Endothelial cell of hepatic sinusoid (primary cell): ENCODE measurements around the gene SLC25A21.
"Not testable (repeated sequence)": the region's sequence is repeated elsewhere in the genome, so short reads cannot be mapped to it uniquely, and the experiment has no call there.

Experiments used
- in situ Hi-C: cut with HindIII; loops from 2 replicates; pipeline ENCODE4 v1.10.0; 2017; ENCODE audit warnings: low sequenced_read_pairs

The SLC25A21 gene

DNA sequence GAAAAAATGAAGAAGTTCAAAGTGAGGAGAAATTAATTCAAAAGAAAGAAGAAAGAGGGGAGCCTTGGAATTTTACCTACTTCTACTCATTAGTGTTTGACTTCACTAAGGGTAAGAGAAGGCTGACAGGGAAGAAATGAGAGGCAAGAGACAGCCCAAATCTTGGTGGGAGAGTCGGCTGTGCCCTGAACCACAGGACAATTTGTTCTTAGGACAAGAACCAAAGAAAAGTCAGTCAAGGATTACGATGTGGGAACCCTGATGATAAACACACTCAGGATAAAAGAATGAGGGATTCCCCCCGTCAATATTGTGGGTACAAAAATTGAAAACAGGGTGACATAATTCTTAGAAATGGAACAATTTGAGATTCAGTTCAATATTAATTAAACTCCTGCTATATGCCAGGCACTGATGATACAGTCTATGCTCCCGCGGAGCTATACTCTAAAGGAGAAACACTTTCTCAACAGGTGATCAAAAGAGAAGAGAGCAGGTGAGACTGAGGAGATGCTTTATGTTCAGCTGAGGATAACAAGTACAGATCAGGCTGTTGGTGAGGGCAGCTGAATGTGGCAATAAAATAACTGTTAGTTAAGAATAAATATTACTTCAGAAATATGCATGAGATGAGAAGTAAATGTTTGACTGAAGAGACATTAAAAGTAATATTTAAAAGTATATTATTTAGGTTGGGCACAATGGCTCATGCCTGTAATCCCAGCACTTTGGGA, 175.4 kb downstream of the SLC25A21 start:
- in situ Hi-C loops, result no loop called here

DNA sequence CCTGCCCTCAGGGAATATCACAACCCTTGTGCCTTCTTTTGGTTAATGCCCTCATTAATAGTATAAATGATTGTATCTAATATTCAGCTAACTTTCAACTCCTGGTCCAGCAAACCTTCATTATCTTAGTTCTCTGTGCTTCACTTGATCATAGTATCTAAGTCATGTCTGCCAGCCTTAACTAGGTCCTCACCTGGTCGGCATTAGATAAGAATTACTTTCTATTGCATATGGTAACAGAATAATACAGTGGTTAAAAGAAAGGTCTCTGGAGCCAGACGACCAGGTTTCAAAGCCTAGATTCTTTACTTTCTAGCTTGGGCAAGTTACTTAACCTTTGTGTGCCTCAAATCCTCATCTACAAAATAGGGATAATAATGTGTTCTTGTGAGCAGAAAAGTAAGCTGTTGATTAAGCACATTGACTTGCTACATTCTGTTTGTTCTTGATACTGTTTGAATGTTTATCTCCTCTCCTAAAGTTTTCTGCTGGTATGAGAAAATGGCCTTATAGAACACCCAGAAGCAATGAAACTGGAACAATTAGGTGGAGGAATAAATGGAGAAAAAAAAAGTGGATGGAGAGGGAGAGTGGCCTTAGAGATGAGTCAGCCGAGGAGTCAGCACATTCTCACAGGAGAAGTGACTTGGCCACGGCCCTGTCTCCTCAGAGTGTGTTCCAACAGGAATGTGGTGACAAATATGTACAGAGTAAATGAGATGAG, 176.1 kb downstream of the SLC25A21 start:
- in situ Hi-C loops, result no loop called here

DNA sequence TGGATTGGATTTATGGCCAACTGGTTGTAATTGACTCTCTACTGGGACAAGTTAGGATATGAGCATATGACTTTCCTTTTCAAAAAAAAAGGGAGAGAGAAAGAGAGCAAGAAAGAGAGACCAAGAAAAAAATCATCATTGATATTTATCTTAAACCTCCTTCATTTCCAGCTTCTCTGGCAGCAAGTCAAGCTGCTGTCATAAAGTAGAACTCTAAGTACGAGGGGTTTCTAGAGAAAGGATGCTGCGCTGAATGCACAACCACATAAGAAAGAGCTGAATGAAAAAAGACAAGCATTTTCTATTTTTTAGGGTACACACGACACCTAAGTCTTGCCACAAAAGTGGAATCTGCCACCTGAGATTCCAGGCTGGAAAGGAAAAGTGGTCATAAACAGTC, 182.6 kb downstream of the SLC25A21 start:
- in situ Hi-C loops, result no loop called here

DNA sequence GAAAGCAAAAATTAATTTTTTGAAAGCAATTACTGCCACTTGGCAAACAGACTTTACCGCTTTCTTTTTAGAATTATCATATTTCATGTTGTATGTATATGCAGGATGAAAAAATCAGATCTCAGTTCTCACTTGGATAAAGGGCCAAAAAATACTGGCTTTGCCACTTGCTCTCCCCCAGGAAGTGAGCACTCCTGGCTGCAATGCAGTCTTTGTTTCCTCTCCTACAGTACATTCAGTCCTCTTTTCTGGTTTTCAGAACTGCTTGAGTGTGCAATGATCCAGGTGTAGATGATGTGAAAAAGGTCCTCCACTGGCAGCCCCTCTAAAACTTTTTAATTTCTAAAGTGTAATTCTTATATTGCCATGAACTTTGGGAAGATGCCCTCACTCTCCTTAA, 183.4 kb downstream of the SLC25A21 start:
- in situ Hi-C loops, result no loop called here

DNA sequence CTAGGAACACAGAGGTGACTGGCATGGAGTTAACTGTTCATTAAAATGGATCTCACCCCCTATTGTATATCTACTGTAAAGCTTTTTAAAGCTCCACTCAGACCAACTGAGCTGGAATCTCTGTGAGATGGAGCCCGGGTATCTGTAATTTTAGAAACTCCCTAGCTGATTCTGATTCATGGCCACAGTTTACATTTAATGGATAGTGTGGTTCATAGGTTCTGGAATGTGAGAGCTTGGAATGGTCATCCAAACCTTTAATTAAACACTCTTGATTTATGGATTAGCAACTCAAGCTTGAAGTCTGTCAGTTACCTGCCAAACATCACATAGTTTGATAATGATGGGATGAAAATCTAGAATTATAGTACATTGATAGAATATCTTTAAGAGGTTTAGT, 183.8 kb downstream of the SLC25A21 start:
- in situ Hi-C loops, result no loop called here

DNA sequence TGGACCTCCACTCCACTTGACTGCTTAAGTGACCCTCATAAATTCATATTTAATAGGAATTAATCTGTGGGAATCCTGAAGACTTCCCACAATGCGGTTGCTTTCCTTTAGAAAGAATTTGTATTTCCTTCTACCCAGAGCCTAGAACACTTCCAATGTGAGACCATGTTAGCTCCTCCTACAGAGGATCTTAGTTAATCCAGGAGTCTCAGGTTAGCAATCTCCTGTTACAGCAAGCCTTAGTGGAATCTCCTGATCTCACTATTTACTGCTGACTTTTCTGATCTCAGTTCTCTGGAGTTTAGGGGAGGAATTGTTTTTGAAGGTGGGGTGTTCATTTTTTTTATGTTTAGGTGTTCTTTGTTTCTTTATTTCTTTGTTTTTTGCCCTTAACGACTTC, 186.0 kb downstream of the SLC25A21 start:
- in situ Hi-C loops, result no loop called here

DNA sequence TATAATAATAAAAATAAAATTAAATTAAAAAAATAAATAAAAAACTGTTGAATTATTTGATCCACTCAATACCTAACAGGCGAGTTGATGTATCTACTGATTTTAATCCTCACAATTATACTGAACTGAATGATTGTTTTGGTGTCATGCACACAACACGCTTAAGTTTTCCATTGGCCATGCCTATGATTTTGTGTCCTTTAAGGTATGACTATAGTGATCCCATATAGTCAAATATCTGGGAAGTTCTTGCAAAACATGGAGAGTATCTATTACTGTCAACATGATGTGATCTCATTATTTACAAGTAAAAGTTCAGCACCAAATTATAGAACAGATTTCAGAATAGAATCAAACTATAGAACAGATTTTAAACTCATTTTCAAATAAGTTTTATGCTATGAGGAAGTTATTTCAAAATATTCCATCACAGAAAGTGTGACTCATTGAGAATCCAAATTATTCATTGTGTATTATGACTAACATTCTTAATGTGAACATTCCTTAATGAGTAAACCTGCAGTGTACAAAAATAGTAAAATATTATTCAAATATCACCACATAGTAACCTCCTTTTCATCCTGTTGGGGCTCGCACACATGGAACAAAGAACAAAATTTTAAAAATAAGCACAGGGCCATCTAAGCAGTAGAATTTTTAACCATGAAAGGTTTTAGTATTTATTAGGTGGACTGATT, 190.4 kb downstream of the SLC25A21 start:
- in situ Hi-C loops, result no loop called here

DNA sequence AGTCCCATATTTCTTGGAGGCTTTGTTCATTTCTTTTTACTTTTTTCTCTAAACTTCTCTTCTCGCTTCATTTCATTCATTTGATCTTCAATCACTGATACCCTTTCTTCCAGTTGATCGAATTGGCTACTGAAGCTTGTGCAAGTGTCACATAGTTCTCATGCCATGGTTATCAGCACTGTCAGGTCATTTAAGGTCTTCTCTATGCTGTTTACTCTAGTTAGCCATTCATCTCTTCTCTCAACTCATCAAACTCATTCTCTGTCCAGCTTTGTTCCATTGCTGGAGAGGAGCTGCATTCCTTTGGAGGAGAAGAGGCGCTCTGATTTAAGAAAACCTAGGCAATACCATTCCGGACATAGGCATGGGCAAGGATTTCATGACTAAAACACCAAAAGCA, 192.0 kb downstream of the SLC25A21 start:
- in situ Hi-C loops, result not testable (repeated sequence)

DNA sequence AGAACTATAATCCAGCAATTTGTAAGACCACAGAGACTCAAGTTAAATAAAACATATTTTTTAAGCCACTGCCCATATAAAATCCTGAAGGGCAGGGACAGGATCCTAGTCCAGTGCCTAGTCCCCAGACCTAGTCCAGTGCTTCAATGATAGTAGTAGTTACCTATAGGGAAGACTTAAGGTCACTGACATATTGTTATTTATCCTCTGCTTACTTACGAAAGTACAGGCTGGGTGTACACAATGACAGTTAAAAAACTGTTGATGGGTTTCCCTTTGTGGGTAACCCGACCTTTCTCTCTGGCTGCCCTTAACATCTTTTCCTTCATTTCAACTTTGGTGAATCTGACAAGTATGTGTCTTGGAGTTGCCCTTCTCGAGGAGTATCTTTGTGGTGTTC, 192.5 kb downstream of the SLC25A21 start:
- in situ Hi-C loops, result no loop called here

DNA sequence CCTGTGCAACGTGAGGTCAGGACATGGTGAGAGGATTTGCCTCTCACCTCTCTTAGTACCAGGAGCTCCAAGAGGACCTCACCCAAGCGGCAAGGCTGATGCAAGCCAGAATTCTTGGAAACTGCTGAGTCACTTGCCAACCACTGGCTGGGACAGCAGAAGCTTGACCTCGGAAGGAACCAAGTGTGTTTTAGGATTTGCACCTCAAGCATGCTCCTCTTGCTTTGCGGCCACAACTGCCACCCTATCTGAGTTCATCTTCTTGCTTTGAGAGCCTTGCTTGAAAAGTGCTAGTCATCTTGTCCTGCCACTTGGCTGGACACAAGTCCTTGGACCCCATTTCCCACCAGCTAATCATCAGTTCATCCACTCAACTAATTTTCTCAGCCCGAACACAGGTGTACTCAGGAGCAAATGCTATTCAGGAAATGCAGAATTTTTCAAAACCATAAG, 195.8 kb downstream of the SLC25A21 start:
- in situ Hi-C loops, result no loop called here

DNA sequence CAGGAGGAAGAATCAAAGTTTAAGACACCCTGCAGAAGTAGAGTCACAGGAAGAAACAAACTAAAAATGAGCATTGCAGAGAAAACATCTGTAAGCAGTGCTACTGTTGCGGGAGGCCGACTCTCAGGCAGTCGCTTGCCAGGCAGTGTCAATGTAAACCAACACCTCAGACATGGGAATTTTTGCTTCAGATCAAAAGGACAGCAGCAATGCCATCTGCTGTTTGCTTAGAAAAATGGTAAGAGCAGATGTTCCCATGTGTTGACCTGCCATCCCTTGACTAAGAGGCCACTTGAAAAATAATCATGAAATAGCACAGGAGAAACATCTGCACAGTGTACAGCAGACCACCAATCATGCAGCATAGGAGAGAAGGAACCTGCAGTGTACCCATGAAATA, 196.6 kb downstream of the SLC25A21 start:
- in situ Hi-C loops, result no loop called here

DNA sequence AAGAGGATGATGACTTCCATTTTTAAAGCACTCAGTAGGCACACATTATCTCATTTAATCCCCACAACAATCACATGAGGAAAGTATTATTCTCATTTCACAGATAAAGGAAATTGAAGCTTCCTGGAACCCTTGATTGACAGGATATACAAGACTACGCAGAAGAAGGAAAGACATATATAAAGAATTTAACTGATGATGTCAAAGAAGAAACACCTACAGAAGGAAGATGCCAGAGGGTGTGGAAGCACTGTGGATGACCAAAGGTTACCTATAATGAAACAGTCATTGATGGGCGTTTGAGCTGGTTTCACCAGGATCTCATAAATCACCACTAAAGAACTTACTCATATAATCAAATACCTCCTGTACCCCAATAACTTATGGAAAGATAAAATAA, 197.4 kb downstream of the SLC25A21 start:
- in situ Hi-C loops, result no loop called here

DNA sequence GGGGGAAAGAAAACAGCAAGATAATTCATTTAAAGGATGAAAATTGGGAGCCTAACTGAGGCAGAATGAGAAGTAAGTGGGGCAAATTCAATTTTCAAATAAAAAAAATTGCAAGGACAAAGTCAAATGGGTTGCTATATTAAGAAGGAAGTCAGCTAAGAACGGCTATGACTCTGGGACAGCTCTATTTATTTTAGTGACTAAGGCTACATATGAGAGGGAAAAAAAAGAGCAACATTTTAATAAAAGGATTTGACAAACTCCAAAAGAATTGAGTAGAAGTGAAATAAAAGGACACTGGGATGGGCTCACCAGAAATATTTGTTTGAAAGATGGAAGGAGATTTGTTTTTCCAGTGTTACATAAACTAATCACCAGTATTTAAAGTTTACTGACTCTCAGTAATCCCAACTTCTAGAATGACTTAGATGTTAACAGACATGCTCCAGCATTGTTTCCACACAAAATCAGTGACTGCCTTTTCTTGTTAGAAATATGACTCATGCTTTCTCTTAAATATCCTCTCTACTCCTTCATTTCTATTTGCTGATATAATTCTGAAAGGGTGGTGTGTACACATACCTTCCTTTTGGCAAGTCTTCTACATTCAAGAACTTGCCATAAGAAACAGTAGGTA, 198.5 kb downstream of the SLC25A21 start:
- in situ Hi-C loops, result no loop called here

DNA sequence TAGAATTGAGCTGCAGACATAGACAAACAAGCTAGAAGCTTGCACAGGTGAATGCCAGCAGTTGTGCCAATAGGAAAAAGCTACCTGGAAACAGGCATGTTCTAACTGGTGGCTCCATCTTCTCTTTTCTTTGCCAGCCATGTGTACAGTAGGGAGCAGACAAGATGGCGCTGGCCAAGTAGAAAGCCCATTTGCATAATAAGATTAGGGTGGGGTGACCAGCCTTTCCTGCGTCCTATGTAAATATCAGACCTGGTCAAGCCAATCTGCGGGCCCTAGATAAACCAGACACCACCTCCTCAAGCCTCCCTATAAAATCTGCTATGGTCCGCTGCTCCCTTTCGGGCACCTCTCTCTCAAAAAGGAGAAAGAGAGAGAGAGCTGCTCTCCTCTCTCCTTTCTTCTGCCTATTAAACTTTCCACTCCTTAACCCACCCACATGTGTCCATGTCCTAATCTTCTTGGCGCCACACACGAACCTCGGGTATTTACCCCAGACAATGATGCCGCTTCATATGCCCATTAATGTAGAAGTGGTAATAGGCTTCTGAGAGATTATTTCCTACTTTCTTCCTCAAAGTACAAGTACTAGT, 201.0 kb downstream of the SLC25A21 start:
- in situ Hi-C loops, result no loop called here

DNA sequence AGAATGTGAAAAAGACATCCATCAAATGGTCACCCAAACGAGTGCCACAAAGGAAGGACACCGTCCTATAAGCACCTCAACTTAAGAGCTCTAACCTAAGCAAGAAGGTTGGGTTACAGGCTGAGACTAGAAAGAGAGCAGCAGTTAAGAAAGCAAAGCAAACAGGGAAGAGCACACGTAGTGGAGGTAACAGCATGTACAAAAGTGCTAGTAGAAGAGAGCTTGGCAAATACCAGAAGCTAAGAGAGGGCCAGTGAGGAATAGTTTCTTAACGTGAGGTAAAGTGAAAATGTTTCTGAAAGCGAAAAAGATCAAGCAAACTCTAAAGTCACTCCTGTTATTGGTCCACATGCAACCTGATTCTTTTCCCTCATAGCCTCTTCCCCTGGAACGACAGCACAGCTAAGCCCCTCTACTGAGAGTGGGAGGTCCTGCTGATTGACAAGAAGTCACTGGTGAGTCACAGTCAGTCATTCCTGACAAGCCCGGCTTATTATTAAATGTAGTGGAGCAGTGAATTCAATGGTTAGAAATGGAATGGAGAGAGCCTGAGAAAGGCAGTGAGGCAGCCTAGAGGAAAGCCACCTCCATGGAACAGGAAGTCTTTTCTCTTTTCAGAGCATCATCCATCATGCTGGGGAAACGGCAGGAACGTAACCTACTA, 204.4 kb downstream of the SLC25A21 start:
- in situ Hi-C loops, result no loop called here

DNA sequence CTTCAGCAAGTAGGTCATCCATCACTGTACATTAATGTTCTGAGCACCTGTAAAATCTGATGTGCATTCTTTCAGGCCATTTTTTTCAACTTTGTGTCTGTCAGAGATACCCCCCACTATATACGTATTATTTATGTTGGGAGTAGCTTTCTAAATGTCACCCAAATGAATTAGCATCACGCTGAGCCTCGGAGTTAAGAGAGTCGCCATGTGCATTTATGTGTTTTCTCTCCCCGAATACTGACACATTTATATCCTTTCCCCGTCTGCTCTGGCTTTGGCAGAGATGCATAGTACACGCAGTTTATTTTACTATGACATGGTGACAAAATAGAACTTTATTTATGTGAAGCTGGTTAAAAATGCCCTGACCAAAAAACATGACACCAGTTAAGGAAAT, 216.4 kb downstream of the SLC25A21 start:
- in situ Hi-C loops, result no loop called here

DNA sequence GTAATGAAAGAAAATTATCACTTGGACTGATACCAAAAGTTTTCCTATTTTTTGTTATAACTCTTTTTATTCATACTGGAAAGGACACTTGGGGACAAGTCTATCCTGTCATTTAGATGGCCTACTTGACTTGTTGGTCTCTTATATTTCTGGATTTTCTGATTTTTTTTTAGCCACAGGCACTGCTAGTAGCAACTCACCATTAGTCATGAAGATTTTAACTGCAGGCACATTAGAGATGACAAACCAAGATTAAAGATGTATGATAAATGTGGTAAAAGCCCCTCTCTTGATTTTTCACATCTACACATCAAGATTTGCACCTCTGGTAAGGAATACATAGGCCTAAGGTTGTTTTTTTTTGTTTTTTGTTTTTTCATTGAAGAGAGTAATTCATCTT, 217.0 kb downstream of the SLC25A21 start:
- in situ Hi-C loops, result no loop called here

DNA sequence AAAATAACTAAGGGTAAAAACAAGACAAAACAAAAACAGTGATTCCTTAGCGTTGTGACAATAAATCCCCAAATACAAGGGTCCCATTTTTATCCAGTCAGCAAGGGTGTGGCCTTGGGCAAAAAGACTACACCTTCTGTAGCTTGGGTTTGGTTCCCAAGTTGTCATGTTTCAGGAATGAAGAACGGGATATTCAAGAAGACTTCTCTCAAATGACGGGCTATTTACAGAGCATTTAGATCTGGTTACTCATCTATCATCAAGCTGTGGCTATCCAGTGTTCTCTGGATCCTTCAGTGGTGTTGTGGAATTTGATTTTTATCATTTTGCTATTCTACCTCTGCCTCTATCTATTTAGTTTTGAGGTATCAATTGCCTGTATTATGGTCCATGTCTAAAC, 219.7 kb downstream of the SLC25A21 start:
- in situ Hi-C loops, result no loop called here

DNA sequence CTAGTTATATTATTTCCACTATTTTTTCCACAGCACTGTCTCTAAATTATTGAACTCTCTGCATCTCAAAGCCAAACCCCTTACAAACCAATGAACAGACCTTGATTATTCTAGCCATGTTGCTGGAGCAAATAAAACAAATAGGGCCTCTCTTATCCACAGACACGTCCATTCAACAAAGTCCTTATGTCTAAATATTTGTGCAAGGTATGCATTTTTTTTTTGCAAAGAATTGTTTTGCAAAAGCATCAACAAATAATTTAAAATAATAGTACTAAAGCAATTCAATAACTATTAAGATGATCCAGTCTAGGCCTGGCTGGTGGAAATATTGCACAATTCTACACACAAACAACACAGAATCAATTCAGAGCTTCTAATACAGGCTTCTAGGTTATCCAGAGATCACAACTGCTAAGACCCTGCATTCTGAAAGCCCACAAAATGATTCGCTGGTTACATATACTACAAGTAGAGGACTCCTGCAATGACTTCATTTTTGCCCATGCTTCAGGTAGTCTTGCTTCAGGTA, 221.0 kb downstream of the SLC25A21 start:
- in situ Hi-C loops, result no loop called here

DNA sequence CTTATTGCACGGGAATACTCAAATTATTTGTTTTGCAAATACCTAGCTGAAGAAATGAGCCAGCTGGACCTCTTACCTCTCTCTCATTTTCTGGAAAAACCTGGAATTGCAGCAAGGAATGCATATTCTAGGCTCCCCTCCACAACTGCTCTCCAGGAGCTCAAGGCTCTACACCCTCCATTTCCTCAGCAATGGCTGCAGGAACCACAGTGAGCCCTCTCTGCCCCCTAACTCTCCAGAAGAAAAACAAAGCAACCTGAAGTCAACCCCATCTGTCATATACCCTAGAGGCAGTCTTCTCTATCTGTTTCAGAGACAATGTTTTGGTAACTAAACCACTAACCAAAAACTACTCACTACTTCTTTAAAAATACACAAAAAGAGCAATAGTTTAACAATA, 221.6 kb downstream of the SLC25A21 start:
- in situ Hi-C loops, result no loop called here
